ENCODE results near the gene NDUFB7.
"Not testable (repeated sequence)": the region's sequence is repeated elsewhere in the genome, so short reads cannot be mapped to it uniquely, and the experiment has no call there.

Gene NDUFB7
- total RNA-seq: 36.1 to 48.2 reads per million in 2 experiments

GRCh38 chr19:14571695-14572490, at the start of gene NDUFB7:
TSS of gene NDUFB7 (minus strand) at chr19:14572066. CDS start at chr19:14572000, 66 bp downstream.
- peak; percentile 82 for DNase-seq (ENCODE audit: low read depth)

- DNase-seq (ENCODE audit: low read depth): no peak
Observed at GRCh38 chr19:14619404-14619803, 47.5 kb upstream of the NDUFB7 start.

- no peak for DNase-seq (ENCODE audit: low read depth)
Observed at GRCh38 chr19:14616407-14616806, 44.5 kb upstream of the NDUFB7 start.

- DNase-seq (ENCODE audit: low read depth): no peak
Observed at GRCh38 chr19:14615623-14616022, 43.8 kb upstream of the NDUFB7 start.

- no peak for DNase-seq (ENCODE audit: low read depth)
Observed at GRCh38 chr19:14614099-14614412, 42.2 kb upstream of the NDUFB7 start.

GRCh38 chr19:14613399-14614098, 41.7 kb upstream of the NDUFB7 start:
- not testable (repeated sequence) for DNase-seq (ENCODE audit: low read depth)

GRCh38 chr19:14612657-14613056, 40.8 kb upstream of the NDUFB7 start:
- DNase-seq (ENCODE audit: low read depth): no peak

GRCh38 chr19:14612242-14612641, 40.4 kb upstream of the NDUFB7 start:
- not testable (repeated sequence) for DNase-seq (ENCODE audit: low read depth)

- no peak for DNase-seq (ENCODE audit: low read depth)
Observed at GRCh38 chr19:14611051-14611450, 39.2 kb upstream of the NDUFB7 start.

GRCh38 chr19:14606627-14607026, 34.8 kb upstream of the NDUFB7 start:
- no peak for DNase-seq (ENCODE audit: low read depth)

GRCh38 chr19:14603990-14604387, 32.1 kb upstream of the NDUFB7 start:
- no peak for DNase-seq (ENCODE audit: low read depth)

- no peak for DNase-seq (ENCODE audit: low read depth)
Observed at GRCh38 chr19:14599548-14600147, 27.8 kb upstream of the NDUFB7 start.

- DNase-seq (ENCODE audit: low read depth): no peak
Observed at GRCh38 chr19:14595558-14595957, 23.7 kb upstream of the NDUFB7 start.

GRCh38 chr19:14589433-14589832, 17.6 kb upstream of the NDUFB7 start:
- DNase-seq (ENCODE audit: low read depth): not testable (repeated sequence)

GRCh38 chr19:14585187-14585586, 13.3 kb upstream of the NDUFB7 start:
- DNase-seq (ENCODE audit: low read depth): not testable (repeated sequence)

- DNase-seq (ENCODE audit: low read depth): not testable (repeated sequence)
Observed at GRCh38 chr19:14584372-14584771, 12.5 kb upstream of the NDUFB7 start.

- no peak for DNase-seq (ENCODE audit: low read depth)
Observed at GRCh38 chr19:14582894-14583340, 11.1 kb upstream of the NDUFB7 start, which contains the start of gene CLEC17A. TSS of gene CLEC17A (plus strand) at chr19:14583084. CDS start at chr19:14583161, 77 bp downstream.

GRCh38 chr19:14580623-14581237, 8.9 kb upstream of the NDUFB7 start:
- DNase-seq (ENCODE audit: low read depth): no peak

GRCh38 chr19:14577885-14578427, 6.1 kb upstream of the NDUFB7 start:
- DNase-seq (ENCODE audit: low read depth): no peak

- no peak for DNase-seq (ENCODE audit: low read depth)
Observed at GRCh38 chr19:14577264-14577663, 5.4 kb upstream of the NDUFB7 start.

- no peak for DNase-seq (ENCODE audit: low read depth)
Observed at GRCh38 chr19:14576363-14576762, 4.5 kb upstream of the NDUFB7 start.

- no peak for DNase-seq (ENCODE audit: low read depth)
Observed at GRCh38 chr19:14575428-14575980, 3.6 kb upstream of the NDUFB7 start.
